Neural progenitor cell (in vitro differentiated cells): ENCODE data around the gene PCDHB11. TPM values are rescaled to one million over a fixed set of nuclear protein-coding genes. Genes with fewer than 3 reads are reported as not detected.
"Not testable (repeated sequence)": the region's sequence is repeated elsewhere in the genome, so short reads cannot be mapped to it uniquely, and the experiment has no call there.

Experiments used
- DNase-seq: peaks from one replicate; pipeline ENCODE4 v3.0.0-alpha.2; 2016; ENCODE audit warnings: low spot score
- H2AFZ ChIP-seq: fragments of 200-600 bp; sonication (generic); replicated peaks from 2 replicates; pipeline ENCODE4 v1.6.1; 2016; ENCODE audit warnings: antibody characterized with exemption
- H3F3A ChIP-seq: fragments of 200-600 bp; sonication (generic); 2 replicates; pipeline ENCODE4 v1.6.1; 2016; ENCODE audit warnings: antibody characterized with exemption, low read depth
- H3K27ac ChIP-seq: fragments of 200-600 bp; sonication (generic); 2 replicates; pipeline ENCODE4 v1.5.1; 2016; ENCODE audit warnings: mild to moderate bottlenecking
- H3K27me3 ChIP-seq: fragments of 200-600 bp; sonication (generic); 2 replicates; pipeline ENCODE4 v1.6.1; 2016; ENCODE audit warnings: mild to moderate bottlenecking, moderate library complexity
- H3K36me3 ChIP-seq: fragments of 200-600 bp; sonication (generic); 2 replicates; pipeline ENCODE4 v1.5.1; 2016
- H3K4me1 ChIP-seq: fragments of 200-600 bp; sonication (generic); 2 replicates; pipeline ENCODE4 v1.6.1; 2016; ENCODE audit warnings: mixed run types
- H3K4me2 ChIP-seq: fragments of 200-600 bp; sonication (generic); 2 replicates; pipeline ENCODE4 v1.6.1; 2016
- H3K4me3 ChIP-seq: fragments of 200-600 bp; sonication (generic); 2 replicates; pipeline ENCODE4 v1.5.1; 2016
- H3K79me2 ChIP-seq: fragments of 200-600 bp; sonication (generic); 2 replicates; pipeline ENCODE4 v1.6.1; 2016; ENCODE audit warnings: low read depth
- H3K9ac ChIP-seq: fragments of 200-600 bp; sonication (generic); 2 replicates; pipeline ENCODE4 v1.6.1; 2016
- H3K9me3 ChIP-seq: fragments of 200-600 bp; sonication (generic); 2 replicates; pipeline ENCODE4 v1.5.1; 2016; ENCODE audit warnings: low read depth
- H4K20me1 ChIP-seq: fragments of 200-600 bp; sonication (generic); 2 replicates; pipeline ENCODE4 v1.6.1; 2016; ENCODE audit warnings: low read depth
- H3K27ac Mint-ChIP-seq: 3 replicates; pipeline ENCODE4 v1.8.0; 2021; ENCODE audit warnings: mixed read lengths
- H3K27me3 Mint-ChIP-seq: 2 replicates; pipeline ENCODE4 v1.8.0; 2022; ENCODE audit warnings: low read depth, mild to moderate bottlenecking, inconsistent platforms, moderate library complexity, mixed read lengths; ENCODE audit not compliant: insufficient read depth
- H3K36me3 Mint-ChIP-seq: 3 replicates; pipeline ENCODE4 v1.8.0; 2021; ENCODE audit warnings: mixed read lengths
- H3K4me1 Mint-ChIP-seq: 3 replicates; pipeline ENCODE4 v1.8.0; 2021; ENCODE audit warnings: mixed read lengths
- H3K4me3 Mint-ChIP-seq: 3 replicates; pipeline ENCODE4 v1.8.0; 2021; ENCODE audit warnings: mild to moderate bottlenecking, moderate library complexity, mixed read lengths
- H3K9me3 Mint-ChIP-seq: 3 replicates; pipeline ENCODE4 v1.8.0; 2020; ENCODE audit warnings: mixed read lengths
- CTCF ChIP-seq: fragments of 200-600 bp; sonication (generic); IDR thresholded peaks from 2 replicates; pipeline ENCODE4 v1.5.1; 2017; ENCODE audit warnings: antibody characterized with exemption, mild to moderate bottlenecking
- EZH2 ChIP-seq: fragments of 200-600 bp; sonication (generic); IDR thresholded peaks from 2 replicates; pipeline ENCODE4 v1.6.1; 2017; ENCODE audit warnings: antibody characterized with exemption, mild to moderate bottlenecking, moderate library complexity
- EZH2phosphoT487 ChIP-seq: fragments of 200-600 bp; sonication (generic); IDR thresholded peaks from 2 replicates; pipeline ENCODE4 v1.6.1; 2017; ENCODE audit warnings: antibody characterized with exemption
- total RNA-seq: library from RNA; depleted of rRNA; stranded (reverse); fragments of >200 nt; gene quantifications from 2 replicates; pipeline ENCODE4 v1.2.3, GENCODE V29; 2015; ENCODE audit warnings: low replicate concordance

PCDHB11 gene
- total RNA-seq, 1 donor from 2014 or later, result 3.8 TPM

DNA sequence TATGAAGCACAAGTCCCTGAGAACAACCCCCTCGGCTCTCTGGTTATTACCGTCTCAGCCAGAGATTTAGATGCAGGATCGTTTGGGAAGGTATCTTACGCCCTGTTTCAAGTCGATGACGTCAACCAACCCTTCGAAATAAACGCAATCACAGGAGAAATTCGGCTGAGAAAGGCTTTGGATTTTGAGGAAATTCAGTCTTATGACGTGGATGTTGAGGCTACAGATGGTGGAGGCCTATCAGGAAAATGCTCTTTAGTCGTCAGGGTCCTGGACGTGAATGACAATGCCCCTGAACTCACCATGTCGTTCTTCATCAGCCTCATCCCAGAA, 48.5 kb upstream of the PCDHB11 start:
- no peak overlapping the region for H3K4me3 Mint-ChIP-seq
- no peak overlapping the region for H2AFZ ChIP-seq
- no peak overlapping the region for H3K27ac ChIP-seq
- H3K27me3 Mint-ChIP-seq, result no peaks in the 10 kb centered on the region
- no peak overlapping the region for H3K4me2 ChIP-seq
- H3K9me3 ChIP-seq, result no peaks in the 10 kb centered on the region
- H3K4me1 ChIP-seq, result no peaks in the 10 kb centered on the region
- peaks cover 3% of the 10 kb centered on the region for H3K27me3 ChIP-seq
- no peaks in the 10 kb centered on the region for H3K36me3 Mint-ChIP-seq
- H3K9ac ChIP-seq, result no peak overlapping the region
- H3K9me3 Mint-ChIP-seq, result peaks cover 38% of the 10 kb centered on the region
- H3K4me1 Mint-ChIP-seq, result no peaks in the 10 kb centered on the region
- no peak overlapping the region for H3K27ac Mint-ChIP-seq
- TF ChIP-seq EZH2phosphoT487, result no peak
- TF ChIP-seq CTCF, result no peak
- no peak for TF ChIP-seq EZH2
- no peaks in the 10 kb centered on the region for H3K79me2 ChIP-seq
- H3K36me3 ChIP-seq, result no peaks in the 10 kb centered on the region
- no peaks in the 10 kb centered on the region for H3F3A ChIP-seq
- no peak for DNase-seq
- no peaks in the 10 kb centered on the region for H4K20me1 ChIP-seq
- no peak overlapping the region for H3K4me3 ChIP-seq

GRCh38 chr5:141151632-141152031, 47.8 kb upstream of the PCDHB11 start:
- not testable (repeated sequence) for H3K4me1 Mint-ChIP-seq, H3K9me3 ChIP-seq, H4K20me1 ChIP-seq, H3K27me3 Mint-ChIP-seq, H3K27ac Mint-ChIP-seq, DNase-seq, H3K4me2 ChIP-seq, H3K27ac ChIP-seq, H3K36me3 Mint-ChIP-seq, H3K36me3 ChIP-seq, H3K27me3 ChIP-seq, H3F3A ChIP-seq, H3K9ac ChIP-seq, H3K4me3 Mint-ChIP-seq, H2AFZ ChIP-seq, H3K4me3 ChIP-seq, H3K4me1 ChIP-seq, H3K79me2 ChIP-seq
- peaks cover 43% of the 10 kb centered on the region for H3K9me3 Mint-ChIP-seq

- H3K27me3 Mint-ChIP-seq, H3K36me3 Mint-ChIP-seq, H3K27ac Mint-ChIP-seq, H3K27me3 ChIP-seq, H3K4me3 ChIP-seq, H4K20me1 ChIP-seq, H3K4me3 Mint-ChIP-seq, H3K4me1 ChIP-seq, H3K79me2 ChIP-seq, H3K9me3 ChIP-seq, H3K4me2 ChIP-seq, DNase-seq, H3K36me3 ChIP-seq, H3K9ac ChIP-seq, H3K27ac ChIP-seq, H3F3A ChIP-seq, H3K4me1 Mint-ChIP-seq, H2AFZ ChIP-seq: not testable (repeated sequence)
- H3K9me3 Mint-ChIP-seq, result peaks cover 48% of the 10 kb centered on the region
These were observed 47.3 kb upstream of the PCDHB11 start for GRCh38 chr5:141152096-141152495.

- Histone ChIP-seq H3K79me2 (no peaks in the 10 kb centered on the region), H3K27ac (no peak overlapping the region), H3K36me3 (no peaks in the 10 kb centered on the region), H3K4me1 (no peaks in the 10 kb centered on the region), H3K9me3 (no peaks in the 10 kb centered on the region), H4K20me1 (no peaks in the 10 kb centered on the region), H3K4me2 (no peak overlapping the region), H3F3A (no peaks in the 10 kb centered on the region), H3K4me3 (no peak overlapping the region), H2AFZ (no peak overlapping the region), H3K9ac (no peak overlapping the region), H3K27me3 (no peaks in the 10 kb centered on the region)
- peaks cover 2% of the 10 kb centered on the region for H3K27me3 Mint-ChIP-seq
- peak; percentile 13 for DNase-seq
- H3K36me3 Mint-ChIP-seq, result no peaks in the 10 kb centered on the region
- no peaks in the 10 kb centered on the region for H3K4me1 Mint-ChIP-seq
- no peak overlapping the region for H3K27ac Mint-ChIP-seq
- H3K9me3 Mint-ChIP-seq, result peaks cover 40% of the 10 kb centered on the region
- TF ChIP-seq CTCF, result peak; percentile 54
- no peak for TF ChIP-seq EZH2phosphoT487
- no peak overlapping the region for H3K4me3 Mint-ChIP-seq
These were observed 43.7 kb upstream of the PCDHB11 start for GRCh38 chr5:141155540-141156374.

DNA sequence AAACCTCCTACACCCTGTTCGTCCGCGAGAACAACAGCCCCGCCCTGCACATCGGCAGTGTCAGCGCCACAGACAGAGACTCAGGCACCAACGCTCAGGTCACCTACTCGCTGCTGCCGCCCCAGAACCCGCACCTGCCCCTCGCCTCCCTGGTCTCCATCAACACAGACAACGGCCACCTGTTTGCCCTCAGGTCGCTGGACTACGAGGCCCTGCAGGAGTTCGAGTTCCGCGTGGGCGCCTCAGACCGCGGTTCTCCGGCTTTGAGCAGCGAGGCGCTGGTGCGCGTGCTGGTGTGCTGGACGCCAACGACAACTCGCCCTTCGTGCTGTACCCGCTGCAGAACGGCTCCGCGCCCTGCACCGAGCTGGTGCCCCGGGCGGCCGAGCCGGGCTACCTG, 42.1 kb upstream of the PCDHB11 start:
- not testable (repeated sequence) for H3K4me2 ChIP-seq, H3K4me1 ChIP-seq, H2AFZ ChIP-seq, H3K9me3 ChIP-seq, H3K27me3 ChIP-seq, H4K20me1 ChIP-seq, H3K36me3 ChIP-seq, H3K4me3 ChIP-seq, H3K79me2 ChIP-seq, DNase-seq, H3K4me1 Mint-ChIP-seq, H3F3A ChIP-seq, H3K27me3 Mint-ChIP-seq, H3K9ac ChIP-seq, H3K36me3 Mint-ChIP-seq, H3K4me3 Mint-ChIP-seq, H3K27ac ChIP-seq, H3K27ac Mint-ChIP-seq
- peaks cover 30% of the 10 kb centered on the region for H3K9me3 Mint-ChIP-seq

- H3K27me3 Mint-ChIP-seq, H3K4me1 Mint-ChIP-seq, H3K4me1 ChIP-seq, H3K79me2 ChIP-seq, H3K27me3 ChIP-seq, H2AFZ ChIP-seq, H3K4me3 ChIP-seq, H3K4me2 ChIP-seq, H3K9ac ChIP-seq, H3K36me3 ChIP-seq, H3K4me3 Mint-ChIP-seq, H3K36me3 Mint-ChIP-seq, H3K27ac ChIP-seq, DNase-seq, H3K27ac Mint-ChIP-seq, H3K9me3 ChIP-seq, H4K20me1 ChIP-seq, H3F3A ChIP-seq: not testable (repeated sequence)
- H3K9me3 Mint-ChIP-seq, result peaks cover 28% of the 10 kb centered on the region
These were observed 41.5 kb upstream of the PCDHB11 start for GRCh38 chr5:141157901-141158300.
